ENCODE measurements around the gene SELENOF.
A peak's percentile ranks its signal among the peaks of the same experiment; 100 is the strongest.
"Not testable (repeated sequence)": the region's sequence is repeated elsewhere in the genome, so short reads cannot be mapped to it uniquely, and the experiment has no call there.

The SELENOF gene

GRCh38 chr1:86856196-86856595, 57.7 kb downstream of the SELENOF start:
- DNase-seq = no peak

GRCh38 chr1:86854352-86854751, 59.6 kb downstream of the SELENOF start:
- no peak for DNase-seq

DNA sequence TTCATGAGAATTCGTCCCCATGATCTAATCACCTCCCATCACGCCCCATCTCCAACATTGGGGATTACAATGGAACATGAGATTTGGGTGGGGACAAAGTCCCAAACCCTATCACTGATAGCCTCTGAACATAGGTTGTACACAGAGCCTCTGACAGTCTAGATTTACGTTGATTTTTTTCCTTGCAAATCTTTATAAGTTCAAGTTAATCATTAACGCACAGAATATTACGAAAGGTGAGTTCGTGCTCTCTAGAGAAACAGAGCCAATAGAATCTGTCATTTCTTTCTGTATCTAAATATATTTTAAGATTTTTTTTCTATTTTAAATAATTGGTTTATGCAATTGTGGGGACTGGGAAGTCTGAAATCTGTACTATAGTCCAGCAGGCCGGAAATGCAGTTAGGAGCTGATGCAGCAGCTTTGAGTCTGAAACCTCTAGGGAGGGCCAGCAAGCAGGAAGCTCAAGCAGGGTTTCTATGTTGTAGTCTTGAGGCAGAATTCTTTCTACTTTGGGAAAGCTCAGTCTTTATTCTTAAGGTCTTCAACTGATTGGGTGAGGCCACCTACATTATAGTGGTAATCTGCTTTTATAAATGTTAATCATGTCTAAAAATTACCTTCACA, 61.0 kb downstream of the SELENOF start:
- no peak for DNase-seq

GRCh38 chr1:86852289-86852688, 61.6 kb downstream of the SELENOF start:
- DNase-seq = no peak

GRCh38 chr1:86849756-86850155, 64.2 kb downstream of the SELENOF start:
- DNase-seq = no peak

DNA sequence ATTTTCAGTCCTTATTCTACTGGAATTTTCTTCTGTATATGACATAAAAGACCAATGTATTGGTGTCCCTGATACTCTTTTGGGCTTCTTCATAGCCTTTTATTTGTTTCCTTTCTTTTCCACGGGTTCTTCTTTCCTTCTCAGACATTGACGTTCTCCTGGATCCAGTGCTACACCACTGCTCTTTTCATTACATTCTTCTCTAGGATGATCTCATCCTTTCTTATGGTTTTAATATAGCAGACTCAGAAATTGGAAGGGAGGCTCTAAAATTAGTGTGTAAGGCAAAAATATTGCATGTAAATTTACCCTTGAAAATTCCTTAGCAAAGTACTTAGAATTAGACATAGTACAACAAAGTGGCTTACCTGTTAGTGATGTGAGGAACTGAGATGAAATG, 65.3 kb downstream of the SELENOF start:
- no peak for DNase-seq

DNA sequence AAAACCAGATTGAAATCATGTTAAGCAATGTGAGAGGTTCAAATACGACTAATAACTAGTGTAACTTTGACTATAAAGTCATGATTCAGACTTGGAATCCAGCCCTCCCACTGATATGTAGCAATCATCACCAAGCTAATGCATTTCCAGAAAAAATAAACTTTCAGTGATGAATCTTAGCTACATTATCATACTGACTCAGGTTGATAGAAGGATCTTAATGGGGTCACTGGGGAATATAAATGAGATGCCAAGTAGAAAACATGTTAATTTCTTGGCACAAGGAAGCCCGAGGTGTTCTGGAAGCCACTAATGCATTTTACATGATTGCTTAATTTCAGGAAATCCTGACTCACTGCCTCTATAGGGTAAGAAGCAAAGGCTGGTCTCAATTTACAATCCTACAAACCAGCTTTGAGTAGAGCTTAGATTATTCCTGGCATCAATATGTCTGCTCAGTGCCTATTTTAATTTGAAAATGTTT, 67.7 kb downstream of the SELENOF start:
- no peak for DNase-seq

DNA sequence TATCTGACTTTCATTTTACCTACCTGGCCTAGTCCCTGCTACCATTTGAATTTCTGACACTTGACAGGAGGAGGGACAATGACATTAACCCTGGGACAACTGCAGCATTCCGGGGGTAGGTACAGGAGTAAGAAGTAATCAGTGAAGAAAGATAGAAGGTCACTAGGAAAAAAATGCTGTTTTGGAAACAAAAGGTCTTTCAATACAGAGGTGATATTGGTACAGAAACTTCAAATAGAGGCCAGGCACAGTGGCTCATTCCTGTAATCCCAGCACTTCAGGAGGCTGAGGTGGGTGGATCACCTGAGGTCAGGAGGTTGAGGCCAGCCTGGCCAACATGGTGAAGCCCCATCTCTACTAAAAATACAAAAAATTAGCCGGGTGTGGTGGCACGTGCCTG, 68.4 kb downstream of the SELENOF start:
- no peak for DNase-seq

- no peak for DNase-seq
Observed at GRCh38 chr1:86841116-86841515, 72.8 kb downstream of the SELENOF start.

- peak; percentile 86 for DNase-seq
Observed at GRCh38 chr1:86833461-86834215, 80.3 kb downstream of the SELENOF start.

GRCh38 chr1:86832433-86832832, 81.5 kb downstream of the SELENOF start:
- DNase-seq = no peak

- DNase-seq = no peak
Observed at GRCh38 chr1:86829321-86829720, 84.6 kb downstream of the SELENOF start.

- DNase-seq = no peak
Observed at GRCh38 chr1:86828024-86828423, 85.9 kb downstream of the SELENOF start.

DNA sequence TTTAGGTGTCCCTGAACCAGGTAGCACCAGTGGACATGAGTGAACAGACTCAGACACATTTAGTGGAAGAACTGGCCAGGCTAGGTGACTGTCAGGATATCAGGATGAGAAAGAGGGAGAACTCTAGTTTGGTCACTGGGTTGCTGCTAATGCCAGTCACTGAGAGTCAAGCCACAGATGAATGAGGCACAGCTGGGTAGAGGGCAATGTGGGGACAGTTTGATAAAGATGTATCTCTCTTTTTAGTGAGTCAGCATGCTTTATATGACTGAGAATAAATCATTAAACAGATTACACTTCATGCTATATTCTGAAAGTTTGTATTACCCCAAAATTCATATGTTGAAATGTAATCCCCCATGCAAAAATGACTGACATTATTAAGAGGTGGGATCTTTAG, 87.1 kb downstream of the SELENOF start:
- DNase-seq = no peak

DNA sequence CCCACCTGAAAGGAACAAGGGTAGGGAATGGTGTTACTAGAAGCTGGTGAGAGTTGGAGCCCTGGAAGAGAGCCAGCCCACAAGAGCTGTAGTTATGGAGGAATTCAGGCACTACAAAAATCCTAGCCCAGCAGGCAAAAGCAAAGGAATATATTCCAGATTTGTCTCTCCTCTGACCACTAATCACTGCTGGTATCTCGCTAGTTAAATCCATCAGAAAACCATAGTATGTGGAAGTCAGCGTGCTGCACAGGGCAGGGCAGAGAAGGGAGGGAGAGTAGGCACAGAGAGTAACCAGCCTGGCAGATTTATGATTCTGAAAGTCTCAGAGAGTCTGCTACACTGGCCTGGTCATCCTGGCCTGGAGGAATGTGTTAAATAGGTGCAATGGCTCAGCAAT, 88.6 kb downstream of the SELENOF start:
- no peak for DNase-seq

- no peak for DNase-seq
Observed at GRCh38 chr1:86823821-86824500, 90.0 kb downstream of the SELENOF start.

- no peak for DNase-seq
Observed at GRCh38 chr1:86823386-86823785, 90.5 kb downstream of the SELENOF start.

DNA sequence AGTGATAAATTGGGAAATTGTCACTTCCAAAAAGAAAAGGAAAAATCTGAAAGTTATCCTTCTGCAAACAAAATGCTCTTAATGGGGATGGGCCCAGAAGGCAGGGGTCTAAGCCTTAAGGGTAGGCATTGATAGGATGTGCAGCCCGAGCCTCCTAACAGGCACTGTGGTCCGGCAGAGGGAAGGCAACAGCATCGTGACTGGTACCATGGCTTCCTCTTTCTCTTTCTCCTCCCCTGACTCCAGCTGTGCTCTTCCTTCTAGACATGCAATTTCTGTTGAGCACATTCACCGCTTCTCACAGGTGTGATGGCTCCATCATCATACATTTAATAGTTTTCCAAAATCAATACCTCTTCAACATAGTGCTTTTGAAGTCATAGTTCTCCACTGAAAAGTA, 91.5 kb downstream of the SELENOF start:
- DNase-seq = no peak

- DNase-seq = no peak
Observed at GRCh38 chr1:86821956-86822355, 92.0 kb downstream of the SELENOF start.

GRCh38 chr1:86819970-86820369, 94.0 kb downstream of the SELENOF start:
- not testable (repeated sequence) for DNase-seq

DNA sequence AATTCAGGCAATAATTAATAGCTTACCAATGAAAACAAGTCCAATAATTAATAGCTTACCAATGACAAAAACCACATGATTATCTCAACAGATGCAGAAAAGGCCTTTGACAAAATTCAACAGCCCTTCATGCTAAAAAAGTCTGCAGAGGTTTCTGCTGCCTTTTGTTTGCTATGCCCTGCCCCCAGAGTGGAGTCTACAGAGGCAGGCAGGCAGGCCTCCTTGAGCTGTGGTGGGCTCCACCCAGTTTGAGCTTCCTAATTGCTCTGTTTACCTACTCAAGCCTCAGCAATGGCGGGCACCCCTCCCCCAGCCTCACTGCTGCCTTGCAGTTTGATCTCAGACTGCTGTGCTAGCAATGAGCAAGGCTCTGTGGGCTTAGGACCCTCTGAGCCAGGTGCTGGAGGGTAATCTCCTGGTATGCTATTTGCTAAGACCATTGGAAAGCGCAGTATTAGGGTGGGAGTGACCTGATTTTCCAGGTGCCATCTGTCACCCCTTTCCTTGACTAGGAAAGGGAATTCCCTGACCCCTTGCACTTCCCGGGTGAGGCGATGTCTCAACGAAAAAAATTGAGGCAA, 96.6 kb downstream of the SELENOF start:
- DNase-seq = not testable (repeated sequence)

- not testable (repeated sequence) for DNase-seq
Observed at GRCh38 chr1:86814118-86814517, 99.8 kb downstream of the SELENOF start.

All from NCI-H446 treated with DMSO at 0.1 percent for 48 hours (cell line).